ENCODE results near the gene SRGAP3.

The SRGAP3 gene

GRCh38 chr3:8962226-8962861, 287.1 kb downstream of the SRGAP3 start (continued):
- no peak for TF ChIP-seq ZNF140 (tag by site-specific recombination; IDR thresholded peaks at IDR 0.05)

- ChIA-PET POLR2A (no interaction called here), CTCF (interaction anchor here (0.6 to 0.7 kb wide), 2 partner anchors 28 to 1173 kb away, joined by 3 to 4 read pairs; no protein-coding TSS in a partner anchor)
- no peak overlapping the region for H3K4me3 ChIP-seq (ENCODE audit: low read depth, low read length)
- peaks cover 5% of the 10 kb centered on the region; the same call in 1 of the 2 replicates for H3K4me1 ChIP-seq (ENCODE audit: control insufficient read depth, insufficient read depth, low read length)
- TF ChIP-seq ZSCAN30 (tag by site-specific recombination; IDR thresholded peaks at IDR 0.05) (no peak), ZNF777 (tag by site-specific recombination; IDR thresholded peaks at IDR 0.05; ENCODE audit: borderline replicate concordance) (no peak), ZEB2 (tag by site-specific recombination; IDR thresholded peaks at IDR 0.05) (no peak), ZNF114 (tag by site-specific recombination; IDR thresholded peaks at IDR 0.05) (no peak), ZBTB20 (tag by site-specific recombination; IDR thresholded peaks at IDR 0.05) (no peak), ZNF610 (tag by site-specific recombination; IDR thresholded peaks at IDR 0.05; ENCODE audit: borderline replicate concordance) (no peak), ZNF571 (tag by site-specific recombination; IDR thresholded peaks at IDR 0.05) (no peak), KLF9 (tag by site-specific recombination; IDR thresholded peaks at IDR 0.05; ENCODE audit: low read depth) (no peak), HIC1 (tag by site-specific recombination; IDR thresholded peaks at IDR 0.05) (no peak)
- TF ChIP-seq, protein P1, sequence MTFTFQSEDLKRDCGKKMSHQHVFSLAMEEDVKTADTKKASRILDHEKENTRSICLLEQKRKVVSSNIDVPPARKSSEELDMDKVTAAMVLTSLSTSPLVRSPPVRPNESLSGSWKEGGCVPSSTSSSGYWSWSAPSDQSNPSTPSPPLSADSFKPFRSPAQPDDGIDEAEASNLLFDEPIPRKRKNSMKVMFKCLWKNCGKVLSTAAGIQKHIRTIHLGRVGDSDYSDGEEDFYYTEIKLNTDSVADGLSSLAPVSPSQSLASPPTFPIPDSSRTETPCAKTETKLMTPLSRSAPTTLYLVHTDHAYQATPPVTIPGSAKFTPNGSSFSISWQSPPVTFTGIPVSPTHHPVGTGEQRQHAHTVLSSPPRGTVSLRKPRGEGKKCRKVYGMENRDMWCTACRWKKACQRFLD (tag by site-specific recombination; IDR thresholded peaks at IDR 0.05) = no peak
- no peaks in the 10 kb centered on the region for H3K9me3 ChIP-seq (ENCODE audit: control insufficient read depth, insufficient read depth, low read depth, low read length)
- peaks cover 22 to 39% of the 10 kb centered on the region in 2 experiments for H3K36me3 ChIP-seq (ENCODE audit: control insufficient read depth in 2 of 2, insufficient read depth in 1 of 2, low read length in 2 of 2)
- no peak overlapping the region for H3K27ac ChIP-seq (ENCODE audit: extremely low read depth, low read depth, low read length)
These were observed 289.8 kb downstream of the SRGAP3 start for GRCh38 chr3:8959668-8960067.

- ChIA-PET POLR2A (no interaction called here), CTCF (interaction anchor here (0.9 to 1.6 kb wide), 2 partner anchors 17 to 186 kb away, joined by 3 to 5 read pairs; partner anchors contain the start of gene OXTR)
- H3K27ac ChIP-seq (ENCODE audit: extremely low read depth, low read depth, low read length) = no peak overlapping the region
- H3K4me1 ChIP-seq (ENCODE audit: control insufficient read depth, insufficient read depth, low read length) = no peaks in the 10 kb centered on the region
- H3K9me3 ChIP-seq (ENCODE audit: control insufficient read depth, insufficient read depth, low read depth, low read length) = no peaks in the 10 kb centered on the region
- peaks cover 21 to 36% of the 10 kb centered on the region in 2 experiments for H3K36me3 ChIP-seq (ENCODE audit: control insufficient read depth in 2 of 2, insufficient read depth in 1 of 2, low read length in 2 of 2)
- TF ChIP-seq, protein P2, sequence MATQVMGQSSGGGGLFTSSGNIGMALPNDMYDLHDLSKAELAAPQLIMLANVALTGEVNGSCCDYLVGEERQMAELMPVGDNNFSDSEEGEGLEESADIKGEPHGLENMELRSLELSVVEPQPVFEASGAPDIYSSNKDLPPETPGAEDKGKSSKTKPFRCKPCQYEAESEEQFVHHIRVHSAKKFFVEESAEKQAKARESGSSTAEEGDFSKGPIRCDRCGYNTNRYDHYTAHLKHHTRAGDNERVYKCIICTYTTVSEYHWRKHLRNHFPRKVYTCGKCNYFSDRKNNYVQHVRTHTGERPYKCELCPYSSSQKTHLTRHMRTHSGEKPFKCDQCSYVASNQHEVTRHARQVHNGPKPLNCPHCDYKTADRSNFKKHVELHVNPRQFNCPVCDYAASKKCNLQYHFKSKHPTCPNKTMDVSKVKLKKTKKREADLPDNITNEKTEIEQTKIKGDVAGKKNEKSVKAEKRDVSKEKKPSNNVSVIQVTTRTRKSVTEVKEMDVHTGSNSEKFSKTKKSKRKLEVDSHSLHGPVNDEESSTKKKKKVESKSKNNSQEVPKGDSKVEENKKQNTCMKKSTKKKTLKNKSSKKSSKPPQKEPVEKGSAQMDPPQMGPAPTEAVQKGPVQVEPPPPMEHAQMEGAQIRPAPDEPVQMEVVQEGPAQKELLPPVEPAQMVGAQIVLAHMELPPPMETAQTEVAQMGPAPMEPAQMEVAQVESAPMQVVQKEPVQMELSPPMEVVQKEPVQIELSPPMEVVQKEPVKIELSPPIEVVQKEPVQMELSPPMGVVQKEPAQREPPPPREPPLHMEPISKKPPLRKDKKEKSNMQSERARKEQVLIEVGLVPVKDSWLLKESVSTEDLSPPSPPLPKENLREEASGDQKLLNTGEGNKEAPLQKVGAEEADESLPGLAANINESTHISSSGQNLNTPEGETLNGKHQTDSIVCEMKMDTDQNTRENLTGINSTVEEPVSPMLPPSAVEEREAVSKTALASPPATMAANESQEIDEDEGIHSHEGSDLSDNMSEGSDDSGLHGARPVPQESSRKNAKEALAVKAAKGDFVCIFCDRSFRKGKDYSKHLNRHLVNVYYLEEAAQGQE (tag by site-specific recombination; IDR thresholded peaks at IDR 0.05) = 0 out of 2 replicates have a peak, but pooled peaks have one; percentile 50
- no peak for TF ChIP-seq HOXC10 (CRISPR knock-in tag; IDR thresholded peaks at IDR 0.05)
- no peak for TF ChIP-seq FEZF1 (tag by site-specific recombination; IDR thresholded peaks at IDR 0.05)
- 0 out of 2 replicates have a peak, but pooled peaks have one; percentile 29 for TF ChIP-seq PRDM6 (tag by site-specific recombination; IDR thresholded peaks at IDR 0.05)
- 0 out of 2 replicates have a peak, but pooled peaks have one; percentile 28 for TF ChIP-seq OSR2 (tag by site-specific recombination; IDR thresholded peaks at IDR 0.05)
- TF ChIP-seq ZFP37 (tag by site-specific recombination; IDR thresholded peaks at IDR 0.05) = no peak
- H3K4me3 ChIP-seq (ENCODE audit: low read depth, low read length) = no peak overlapping the region
These were observed 294.3 kb downstream of the SRGAP3 start for GRCh38 chr3:8954938-8955763.
